ENCODE data around the gene KAZN.
A peak's percentile ranks its signal among the peaks of the same experiment; 100 is the strongest.

KAZN gene

DNA sequence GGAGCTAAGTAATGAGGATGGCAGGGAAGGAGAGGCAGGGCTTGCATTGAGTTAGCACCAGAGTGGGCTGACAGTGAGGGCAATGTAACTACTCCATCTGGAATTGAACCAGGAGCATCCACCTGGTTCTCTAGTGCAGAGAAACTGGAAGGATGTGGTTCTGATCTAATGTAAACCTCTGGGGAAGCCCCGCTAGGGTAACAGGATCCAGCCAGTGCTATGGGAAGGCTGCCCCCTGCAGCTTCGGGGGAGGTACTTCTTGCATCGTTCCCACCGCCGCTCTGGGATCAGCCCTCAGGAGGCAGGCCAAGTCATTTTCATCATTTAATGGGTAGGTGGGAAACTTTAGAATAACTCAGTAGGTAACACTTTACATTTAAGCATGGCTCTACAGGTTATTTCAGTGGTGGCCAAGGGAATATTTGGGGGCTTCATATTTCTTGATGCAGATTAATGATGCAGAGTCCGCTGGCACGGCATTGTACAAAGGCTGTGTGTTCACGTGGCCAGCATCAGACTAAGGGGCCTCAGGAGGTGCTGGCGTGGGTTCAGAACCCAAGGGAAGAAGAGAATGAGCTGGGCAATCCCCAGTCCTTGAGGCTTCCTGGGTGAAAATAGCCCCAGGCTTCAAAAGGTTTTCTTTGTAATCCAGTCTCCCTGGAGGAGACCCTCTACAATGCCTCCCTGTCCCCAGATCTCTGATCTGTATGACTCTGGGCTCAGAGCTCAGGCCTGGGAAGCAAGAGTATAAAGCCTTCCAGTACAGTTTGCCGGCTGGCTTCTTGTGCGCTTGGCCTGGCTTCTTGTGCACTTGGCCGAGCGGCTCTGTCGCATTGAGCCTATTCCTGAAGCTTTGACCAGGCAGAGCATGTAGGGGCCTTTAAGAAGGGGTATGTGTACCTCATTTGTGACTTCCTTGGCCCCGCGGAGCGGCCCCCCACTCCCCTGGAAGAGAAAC lies 26.4 kb upstream of the KAZN start:
- Histone ChIP-seq H2AFZ (ENCODE audit: insufficient read depth, low read length, poor library complexity) (no peak overlapping the region), H3K79me1 (ENCODE audit: low read length) (no peaks in the 10 kb centered on the region), H4K91ac (ENCODE audit: low read depth, low read length) (no peak overlapping the region), H2AK5ac (ENCODE audit: low read length) (no peak overlapping the region), H3K18ac (ENCODE audit: low read length) (no peak overlapping the region), H3K27ac (ENCODE audit: low read depth, low read length) (no peak overlapping the region), H3K23ac (ENCODE audit: low read length) (no peak overlapping the region), H4K12ac (ENCODE audit: low read depth, low read length) (no peak overlapping the region), H3K27me3 (ENCODE audit: insufficient read depth, low read length) (no peaks in the 10 kb centered on the region), H3K79me2 (ENCODE audit: control insufficient read depth, insufficient read depth, low read length, poor library complexity) (no peaks in the 10 kb centered on the region), H3K4me2 (ENCODE audit: low read length) (no peak overlapping the region), H4K8ac (ENCODE audit: low read depth, low read length) (no peak overlapping the region), H3K4me1 (ENCODE audit: control insufficient read depth in 1 of 2, insufficient read depth in 2 of 2, low read length in 2 of 2) (no peaks in the 10 kb centered on the region), H3K36me3 (ENCODE audit: control insufficient read depth in 1 of 2, insufficient read depth in 2 of 2, low read length in 2 of 2) (no peaks in the 10 kb centered on the region), H3K9ac (ENCODE audit: low read length) (no peak overlapping the region), H2BK5ac (ENCODE audit: low read depth, low read length, poor library complexity) (no peak overlapping the region), H3K14ac (ENCODE audit: low read length) (no peak overlapping the region), H2BK12ac (ENCODE audit: low read length) (no peak overlapping the region), H3K4ac (ENCODE audit: low read depth, low read length) (no peak overlapping the region), H3K9me3 (ENCODE audit: insufficient read depth, low read depth, low read length) (no peaks in the 10 kb centered on the region), H3K4me3 (ENCODE audit: low read depth, low read length) (no peak overlapping the region), H2BK120ac (ENCODE audit: insufficient read depth, low read length, poor library complexity) (no peak overlapping the region)
- DNase-seq = peak in 1 of 2 donors; percentile 31
- no CpG with 5 or more reads among the region's 17 CpGs for WGBS (ENCODE audit: extremely low coverage, insufficient coverage, insufficient read length)

DNA sequence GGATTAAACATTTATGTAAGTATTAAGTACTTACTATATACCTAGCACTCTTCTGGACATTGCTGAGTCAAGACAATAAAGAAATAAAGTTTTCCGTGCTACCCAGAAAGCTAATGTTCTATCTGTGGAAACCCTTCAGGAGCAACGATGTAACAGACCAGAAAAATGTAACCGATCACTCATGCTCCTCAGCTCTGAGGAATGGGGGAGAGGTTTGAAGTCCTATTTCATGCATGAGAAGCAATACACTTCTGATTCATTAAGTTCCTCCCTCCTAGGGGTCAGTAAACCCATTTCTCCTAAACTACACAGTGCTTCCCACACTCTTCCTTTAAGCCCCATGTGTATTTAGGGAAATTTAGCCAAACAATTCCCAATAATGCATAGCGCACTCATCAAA lies 25.6 kb upstream of the KAZN start:
- no CpG with 5 or more reads among the region's 4 CpGs for WGBS (ENCODE audit: extremely low coverage, insufficient coverage, insufficient read length)

DNA sequence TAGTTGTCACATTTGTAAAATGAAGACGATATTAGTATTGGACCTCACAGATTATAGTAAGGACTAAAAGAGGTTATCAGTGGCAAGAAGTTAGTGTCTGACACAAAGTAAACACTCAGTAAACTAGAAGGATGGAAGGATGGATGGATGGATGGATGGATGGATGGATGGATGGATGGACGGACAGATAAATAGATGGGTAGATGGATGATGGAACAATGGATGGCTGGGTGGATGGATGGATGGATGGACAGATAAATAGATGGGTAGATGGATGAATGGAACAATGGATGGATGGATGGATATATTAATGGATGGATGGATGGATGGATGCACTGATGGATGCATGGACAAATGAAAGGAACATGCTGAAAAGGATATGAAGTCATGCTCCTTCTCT lies 22.3 kb upstream of the KAZN start:
- Histone ChIP-seq H3K4me2 (ENCODE audit: low read length) (no peak overlapping the region), H2AFZ (ENCODE audit: insufficient read depth, low read length, poor library complexity) (no peak overlapping the region)
- no CpG with 5 or more reads among the region's 2 CpGs for WGBS (ENCODE audit: extremely low coverage, insufficient coverage, insufficient read length)

More for the DNA sequence above, 25.6 kb upstream of the KAZN start:
- no peak overlapping the region for H2BK12ac ChIP-seq (ENCODE audit: low read length)
- H2BK5ac ChIP-seq (ENCODE audit: low read depth, low read length, poor library complexity) = no peak overlapping the region
- H2AK5ac ChIP-seq (ENCODE audit: low read length) = no peak overlapping the region
- no peak overlapping the region for H4K91ac ChIP-seq (ENCODE audit: low read depth, low read length)
- no peak for DNase-seq
- no peaks in the 10 kb centered on the region for H3K36me3 ChIP-seq (ENCODE audit: control insufficient read depth in 1 of 2, insufficient read depth in 2 of 2, low read length in 2 of 2)
- no peak overlapping the region for H3K4me3 ChIP-seq (ENCODE audit: low read depth, low read length)
- no peak overlapping the region for H3K4me2 ChIP-seq (ENCODE audit: low read length)
- H4K8ac ChIP-seq (ENCODE audit: low read depth, low read length) = no peak overlapping the region
- no peaks in the 10 kb centered on the region for H3K79me2 ChIP-seq (ENCODE audit: control insufficient read depth, insufficient read depth, low read length, poor library complexity)
- no peaks in the 10 kb centered on the region for H3K9me3 ChIP-seq (ENCODE audit: insufficient read depth, low read depth, low read length)
- H3K18ac ChIP-seq (ENCODE audit: low read length) = no peak overlapping the region
- H3K27me3 ChIP-seq (ENCODE audit: insufficient read depth, low read length) = no peaks in the 10 kb centered on the region
- no peaks in the 10 kb centered on the region for H3K79me1 ChIP-seq (ENCODE audit: low read length)
- no peak overlapping the region for H3K23ac ChIP-seq (ENCODE audit: low read length)
- H3K27ac ChIP-seq (ENCODE audit: low read depth, low read length) = no peak overlapping the region
- no peak overlapping the region for H2BK120ac ChIP-seq (ENCODE audit: insufficient read depth, low read length, poor library complexity)
- H3K9ac ChIP-seq (ENCODE audit: low read length) = no peak overlapping the region
- H2AFZ ChIP-seq (ENCODE audit: insufficient read depth, low read length, poor library complexity) = no peak overlapping the region
- no peak overlapping the region for H3K4ac ChIP-seq (ENCODE audit: low read depth, low read length)
- no peak overlapping the region for H3K14ac ChIP-seq (ENCODE audit: low read length)
- no peak overlapping the region for H4K12ac ChIP-seq (ENCODE audit: low read depth, low read length)
- H3K4me1 ChIP-seq (ENCODE audit: control insufficient read depth in 1 of 2, insufficient read depth in 2 of 2, low read length in 2 of 2) = peaks cover 0 to 2% of the 10 kb centered on the region in 2 experiments

DNA sequence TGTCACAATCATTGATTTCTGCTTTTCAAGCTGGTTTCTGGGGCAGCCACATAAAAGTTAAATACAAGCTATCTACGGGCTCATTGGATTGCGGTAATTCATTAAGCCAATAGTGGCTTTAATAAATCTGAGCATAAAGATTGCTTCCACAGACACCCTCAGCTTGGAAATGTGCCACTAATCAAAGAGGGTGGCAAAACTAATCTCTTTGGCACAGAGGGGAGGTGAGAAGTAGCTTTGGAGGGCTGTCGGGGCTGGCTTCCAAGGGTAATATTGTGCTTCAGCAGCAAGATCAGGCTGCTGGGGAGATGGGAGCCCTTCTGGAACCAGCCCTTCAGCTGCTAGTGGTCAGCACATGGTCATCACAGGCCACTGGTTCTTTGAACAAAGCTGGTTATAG lies 21.2 kb upstream of the KAZN start:
- Histone ChIP-seq H4K8ac (ENCODE audit: low read depth, low read length) (no peak overlapping the region), H3K36me3 (ENCODE audit: control insufficient read depth in 1 of 2, insufficient read depth in 2 of 2, low read length in 2 of 2) (no peaks in the 10 kb centered on the region), H4K12ac (ENCODE audit: low read depth, low read length) (no peak overlapping the region), H3K27ac (ENCODE audit: low read depth, low read length) (no peak overlapping the region), H4K91ac (ENCODE audit: low read depth, low read length) (no peak overlapping the region), H3K18ac (ENCODE audit: low read length) (no peak overlapping the region), H3K4ac (ENCODE audit: low read depth, low read length) (no peak overlapping the region), H3K23ac (ENCODE audit: low read length) (no peak overlapping the region), H2BK12ac (ENCODE audit: low read length) (no peak overlapping the region), H2AFZ (ENCODE audit: insufficient read depth, low read length, poor library complexity) (no peak overlapping the region), H2AK5ac (ENCODE audit: low read length) (no peak overlapping the region), H2BK5ac (ENCODE audit: low read depth, low read length, poor library complexity) (no peak overlapping the region), H3K79me1 (ENCODE audit: low read length) (no peaks in the 10 kb centered on the region), H3K4me2 (ENCODE audit: low read length) (no peak overlapping the region), H3K27me3 (ENCODE audit: insufficient read depth, low read length) (no peaks in the 10 kb centered on the region), H3K79me2 (ENCODE audit: control insufficient read depth, insufficient read depth, low read length, poor library complexity) (no peaks in the 10 kb centered on the region), H3K9me3 (ENCODE audit: insufficient read depth, low read depth, low read length) (no peaks in the 10 kb centered on the region), H3K14ac (ENCODE audit: low read length) (no peak overlapping the region), H2BK120ac (ENCODE audit: insufficient read depth, low read length, poor library complexity) (no peak overlapping the region), H3K9ac (ENCODE audit: low read length) (no peak overlapping the region), H3K4me1 (ENCODE audit: control insufficient read depth in 1 of 2, insufficient read depth in 2 of 2, low read length in 2 of 2) (peaks cover 0 to 3% of the 10 kb centered on the region in 2 experiments), H3K4me3 (ENCODE audit: low read depth, low read length) (no peak overlapping the region)
- no CpG with 5 or more reads among the region's 3 CpGs for WGBS (ENCODE audit: extremely low coverage, insufficient coverage, insufficient read length)
- DNase-seq = no peak

More for the DNA sequence above, 22.3 kb upstream of the KAZN start:
- Histone ChIP-seq H2BK12ac (ENCODE audit: low read length) (no peak overlapping the region), H2BK5ac (ENCODE audit: low read depth, low read length, poor library complexity) (no peak overlapping the region), H2AK5ac (ENCODE audit: low read length) (no peak overlapping the region), H3K4me3 (ENCODE audit: low read depth, low read length) (no peak overlapping the region), H3K9me3 (ENCODE audit: insufficient read depth, low read depth, low read length) (no peaks in the 10 kb centered on the region), H3K79me1 (ENCODE audit: low read length) (no peaks in the 10 kb centered on the region), H3K4ac (ENCODE audit: low read depth, low read length) (no peak overlapping the region), H3K23ac (ENCODE audit: low read length) (no peak overlapping the region), H2BK120ac (ENCODE audit: insufficient read depth, low read length, poor library complexity) (no peak overlapping the region), H3K79me2 (ENCODE audit: control insufficient read depth, insufficient read depth, low read length, poor library complexity) (no peaks in the 10 kb centered on the region), H4K8ac (ENCODE audit: low read depth, low read length) (no peak overlapping the region), H3K36me3 (ENCODE audit: control insufficient read depth in 1 of 2, insufficient read depth in 2 of 2, low read length in 2 of 2) (no peaks in the 10 kb centered on the region), H3K9ac (ENCODE audit: low read length) (no peak overlapping the region), H4K91ac (ENCODE audit: low read depth, low read length) (no peak overlapping the region), H3K27me3 (ENCODE audit: insufficient read depth, low read length) (no peaks in the 10 kb centered on the region), H3K4me1 (ENCODE audit: control insufficient read depth in 1 of 2, insufficient read depth in 2 of 2, low read length in 2 of 2) (peaks cover 0 to 3% of the 10 kb centered on the region in 2 experiments), H3K14ac (ENCODE audit: low read length) (no peak overlapping the region), H4K12ac (ENCODE audit: low read depth, low read length) (no peak overlapping the region), H3K18ac (ENCODE audit: low read length) (no peak overlapping the region), H3K27ac (ENCODE audit: low read depth, low read length) (no peak overlapping the region)
- no peak for DNase-seq
